Measurements from ENCODE around the gene NFKBIZ. TPM values are rescaled to one million over a fixed set of nuclear protein-coding genes. Genes with fewer than 3 reads are reported as not detected.

Gene NFKBIZ
- total and polyA plus RNA-seq, 11 donors, result 5.6 to 44.8 (median 9.9) TPM

GRCh38 chr3:101838691-101839090, 10.6 kb upstream of the NFKBIZ start:
- 95 to 100% (median 97%) methylated on average over 2 of the region's 2 CpGs for WGBS, 4 donors
- ATAC-seq, result no peak
- intact Hi-C loops (cut with DNase I), result no loop called here
- H3K36me3 ChIP-seq, result no peaks in the 10 kb centered on the region
- no peaks in the 10 kb centered on the region for H3K27me3 ChIP-seq
- H3K4me3 ChIP-seq, result no peak overlapping the region
- TF ChIP-seq POLR2A (IDR thresholded peaks at IDR 0.05), result no peak
- TF ChIP-seq, protein P1, sequence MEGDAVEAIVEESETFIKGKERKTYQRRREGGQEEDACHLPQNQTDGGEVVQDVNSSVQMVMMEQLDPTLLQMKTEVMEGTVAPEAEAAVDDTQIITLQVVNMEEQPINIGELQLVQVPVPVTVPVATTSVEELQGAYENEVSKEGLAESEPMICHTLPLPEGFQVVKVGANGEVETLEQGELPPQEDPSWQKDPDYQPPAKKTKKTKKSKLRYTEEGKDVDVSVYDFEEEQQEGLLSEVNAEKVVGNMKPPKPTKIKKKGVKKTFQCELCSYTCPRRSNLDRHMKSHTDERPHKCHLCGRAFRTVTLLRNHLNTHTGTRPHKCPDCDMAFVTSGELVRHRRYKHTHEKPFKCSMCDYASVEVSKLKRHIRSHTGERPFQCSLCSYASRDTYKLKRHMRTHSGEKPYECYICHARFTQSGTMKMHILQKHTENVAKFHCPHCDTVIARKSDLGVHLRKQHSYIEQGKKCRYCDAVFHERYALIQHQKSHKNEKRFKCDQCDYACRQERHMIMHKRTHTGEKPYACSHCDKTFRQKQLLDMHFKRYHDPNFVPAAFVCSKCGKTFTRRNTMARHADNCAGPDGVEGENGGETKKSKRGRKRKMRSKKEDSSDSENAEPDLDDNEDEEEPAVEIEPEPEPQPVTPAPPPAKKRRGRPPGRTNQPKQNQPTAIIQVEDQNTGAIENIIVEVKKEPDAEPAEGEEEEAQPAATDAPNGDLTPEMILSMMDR (IDR thresholded peaks at IDR 0.05), result no peak
- no peaks in the 10 kb centered on the region for H3K9me3 ChIP-seq
- H3K27ac ChIP-seq, result no peak overlapping the region
- no peak for DNase-seq
- H3K4me1 ChIP-seq, result peaks cover 0 to 24% (median 4%) of the 10 kb centered on the region in 12 donors

DNA sequence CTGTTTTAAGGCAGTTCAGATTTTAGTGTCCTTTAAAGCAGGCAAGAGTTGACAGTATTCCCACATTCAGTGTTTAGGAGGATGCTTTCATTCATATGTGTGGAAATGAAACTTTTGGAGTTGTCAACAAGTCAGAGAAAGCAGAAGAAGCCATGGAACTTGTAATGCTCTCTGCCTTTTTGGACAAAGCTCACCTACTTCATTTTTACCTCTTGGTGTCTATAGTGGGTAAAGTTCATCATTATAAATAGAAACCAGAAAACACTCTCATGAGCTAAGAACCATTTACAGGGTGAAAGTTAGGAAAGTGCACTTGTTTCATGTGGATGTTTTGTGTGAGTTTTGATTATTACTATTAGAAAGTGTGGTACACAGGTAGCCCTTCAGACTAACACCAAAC, 9.2 kb upstream of the NFKBIZ start:
- peaks cover 0 to 16% (median 1%) of the 10 kb centered on the region in 12 donors for H3K4me1 ChIP-seq
- H3K36me3 ChIP-seq, result no peaks in the 10 kb centered on the region
- H3K9me3 ChIP-seq, result no peaks in the 10 kb centered on the region
- DNase-seq, result no peak
- no peaks in the 10 kb centered on the region for H3K27me3 ChIP-seq
- no peak for TF ChIP-seq POLR2A (IDR thresholded peaks at IDR 0.05)
- TF ChIP-seq, protein P1 (IDR thresholded peaks at IDR 0.05), result no peak
- no peak for ATAC-seq
- no peak overlapping the region for H3K4me3 ChIP-seq
- intact Hi-C loops (cut with DNase I), result no loop called here
- H3K27ac ChIP-seq, result no peak overlapping the region

DNA sequence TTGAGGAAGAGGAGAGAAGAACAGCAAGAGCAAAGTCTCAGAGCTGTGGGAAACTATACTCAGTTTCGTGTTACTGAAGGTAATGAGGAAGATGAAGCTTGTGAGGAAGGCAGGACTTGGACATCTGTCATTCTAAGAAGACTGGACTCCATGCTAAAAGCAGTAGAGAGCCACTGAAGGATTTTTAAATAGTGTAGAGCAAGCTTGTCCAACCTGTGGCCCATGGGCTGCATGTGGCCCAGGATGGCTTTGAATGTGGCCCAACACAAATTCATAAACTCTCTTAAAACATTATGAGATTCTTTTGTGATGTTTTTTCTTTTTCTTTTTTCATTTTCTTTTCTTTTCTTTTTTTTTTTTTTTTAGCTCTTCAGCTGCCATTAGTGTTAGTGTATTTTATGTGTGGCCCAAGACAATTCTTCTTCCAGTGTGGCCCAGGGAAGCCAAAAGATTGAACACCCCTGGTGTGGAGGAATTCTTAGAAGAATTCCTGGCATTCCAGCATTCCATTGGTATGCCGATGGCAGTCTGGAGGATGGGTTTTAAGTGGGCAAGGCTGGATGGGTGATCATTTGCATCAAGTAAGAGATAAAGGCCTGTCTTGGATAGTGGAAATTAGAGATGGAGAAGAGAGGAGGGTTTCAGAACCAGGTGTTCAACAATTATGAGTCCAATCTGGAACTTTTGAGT, 6.9 kb upstream of the NFKBIZ start:
- WGBS, 4 donors, result 75 to 88% (median 78%) methylated on average over 2 of the region's 2 CpGs
- TF ChIP-seq, protein P1 (IDR thresholded peaks at IDR 0.05), result no peak
- TF ChIP-seq POLR2A (IDR thresholded peaks at IDR 0.05), result no peak
- ATAC-seq (no peak), DNase-seq (no peak)
- intact Hi-C loops (cut with DNase I), result no loop called here
- H3K9me3 ChIP-seq, result no peaks in the 10 kb centered on the region
- peaks cover 0 to 10% (median 0%) of the 10 kb centered on the region in 12 donors for H3K4me1 ChIP-seq
- H3K27me3 ChIP-seq, result no peaks in the 10 kb centered on the region
- no peak overlapping the region for H3K27ac ChIP-seq
- no peaks in the 10 kb centered on the region for H3K36me3 ChIP-seq
- H3K4me3 ChIP-seq, result no peak overlapping the region

DNA sequence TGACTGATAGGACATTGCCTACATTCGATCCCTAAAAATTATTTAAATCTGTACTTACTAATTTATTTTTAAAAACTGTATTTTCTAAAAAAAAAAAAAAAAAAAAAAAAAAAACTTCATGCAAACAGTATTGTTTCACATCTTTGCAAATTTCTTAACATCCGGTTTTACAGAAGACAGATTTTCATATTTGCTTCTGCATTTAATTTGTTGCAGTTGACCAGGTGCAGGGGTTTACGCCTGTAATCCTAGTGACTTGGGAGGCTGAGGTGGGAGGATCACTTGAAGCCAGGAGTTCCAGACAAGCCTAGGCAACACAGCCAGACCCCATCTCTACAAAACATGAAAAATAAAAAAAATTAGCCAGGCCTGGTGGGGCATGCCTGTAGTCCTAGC, 6.4 kb upstream of the NFKBIZ start:
- TF ChIP-seq POLR2A (IDR thresholded peaks at IDR 0.05), result no peak
- TF ChIP-seq, protein P1 (IDR thresholded peaks at IDR 0.05), result no peak
- Histone ChIP-seq H3K4me1 (peaks cover 0 to 11% (median 0%) of the 10 kb centered on the region in 12 donors), H3K9me3 (no peaks in the 10 kb centered on the region), H3K27ac (no peak overlapping the region), H3K27me3 (no peaks in the 10 kb centered on the region), H3K4me3 (no peak overlapping the region), H3K36me3 (no peaks in the 10 kb centered on the region)
- ATAC-seq, result no peak
- intact Hi-C loops (cut with DNase I), result no loop called here
- DNase-seq, result no peak
- 79 to 96% (median 93%) methylated on average over 3 of the region's 3 CpGs for WGBS, 4 donors
